Prostate gland (tissue), 2 donors: ENCODE results near the gene HJURP. TPM values are rescaled to one million over a fixed set of nuclear protein-coding genes. Genes with fewer than 3 reads are reported as not detected.

Experiments
- DNase-seq: peaks from one replicate; pipeline ENCODE4 v3.0.0-alpha.2; 2019; ENCODE audit warnings: low spot score
- H3K27ac ChIP-seq, 2 donors: fragments of 200-600 bp; sonication (generic); 2 replicates each; pipeline ENCODE4 v1.5.1; 2017 to 2019
- H3K27me3 ChIP-seq: fragments of 200-600 bp; sonication (generic); replicated peaks from 2 replicates; pipeline ENCODE4 v1.5.1; 2019; ENCODE audit not compliant: insufficient read depth
- H3K36me3 ChIP-seq, 2 donors: fragments of 200-600 bp; sonication (generic); 1 replicate in 1 of 2; 2 replicates in 1 of 2; pipeline versions ENCODE4 v1.5.1 to v1.8.1; 2017 to 2019
- H3K4me1 ChIP-seq: fragments of 200-600 bp; sonication (generic); replicated peaks from 2 replicates; pipeline ENCODE4 v1.5.1; 2019
- H3K4me3 ChIP-seq, 2 donors: fragments of 200-600 bp; sonication (generic); 2 replicates each; pipeline ENCODE4 v1.5.1; 2017 to 2019
- H3K9me3 ChIP-seq: fragments of 200-600 bp; sonication (generic); 2 replicates; pipeline ENCODE4 v1.5.1; 2017
- CTCF ChIP-seq, 4 experiments: fragments of 200-600 bp in 2 of 4; fragments of 450-650 bp in 2 of 4; sonication (generic) in 2 of 4; IDR thresholded peaks; 1 replicate in 3 of 4; 2 replicates in 1 of 4; pipeline ENCODE4 v1.5.1; 2016 to 2019; ENCODE audit warnings: antibody characterized with exemption in 4 of 4, mild to moderate bottlenecking in 2 of 4, moderate library complexity in 2 of 4
- POLR2A ChIP-seq: fragments of 450-650 bp; IDR thresholded peaks from one replicate; pipeline ENCODE4 v1.6.1; 2016; ENCODE audit warnings: antibody characterized with exemption, mild to moderate bottlenecking
- POLR2AphosphoS5 ChIP-seq: sonication (generic); formaldehyde crosslinking; IDR thresholded peaks from one replicate; pipeline ENCODE4 v1.6.1; 2017; ENCODE audit warnings: antibody characterized with exemption
- WGBS: methylation state at CpG from one replicate; pipeline ENCODE4 v1.1.5; 2018; 5-methylcytosine and 5-hydroxymethylcytosine counted together
- intact Hi-C: fragments of 100-400 bp; cut with DNase I; formaldehyde crosslinking; loops from one replicate; pipeline ENCODE4 v1.14.2; 2022
- total RNA-seq, 2 donors: library from RNA; depleted of rRNA; stranded (reverse); fragments of >200 nt; gene quantifications; one replicate each; pipeline ENCODE4 v1.1.0, GENCODE V29; 2016

Gene HJURP
- total RNA-seq, 2 donors from 2014 or later = 1.7 to 4.2 TPM

GRCh38 chr2:233849607-233850271, 4.6 kb downstream of the HJURP start:
- DNase-seq = no peak
- Histone ChIP-seq H3K4me3 (no peak overlapping the region), H3K4me1 (no peaks in the 10 kb centered on the region), H3K36me3 (no peaks in the 10 kb centered on the region), H3K9me3 (no peaks in the 10 kb centered on the region), H3K27ac (no peak overlapping the region), H3K27me3 (no peaks in the 10 kb centered on the region)
- 93% methylated on average over 13 of the region's 13 CpGs for WGBS
- no peak for TF ChIP-seq POLR2A
- intact Hi-C loops = no loop called here

GRCh38 chr2:233848276-233848675, 6.1 kb downstream of the HJURP start:
- no peak for DNase-seq
- Histone ChIP-seq H3K4me1 (no peaks in the 10 kb centered on the region), H3K36me3 (no peaks in the 10 kb centered on the region), H3K4me3 (no peak overlapping the region), H3K9me3 (no peaks in the 10 kb centered on the region), H3K27ac (no peak overlapping the region), H3K27me3 (no peaks in the 10 kb centered on the region)
- intact Hi-C loops = no loop called here
- WGBS = 94% methylated on average over 13 of the region's 13 CpGs
- TF ChIP-seq POLR2A (no peak), POLR2AphosphoS5 (no peak), CTCF (IDR thresholded peaks at IDR 0.05) (no peak)

GRCh38 chr2:233847248-233847898, 7.0 kb downstream of the HJURP start:
- Histone ChIP-seq H3K36me3 (no peaks in the 10 kb centered on the region), H3K4me3 (no peak overlapping the region), H3K27me3 (no peaks in the 10 kb centered on the region), H3K27ac (no peak overlapping the region), H3K9me3 (no peaks in the 10 kb centered on the region), H3K4me1 (no peaks in the 10 kb centered on the region)
- intact Hi-C loops = no loop called here
- DNase-seq = no peak
- no peak for TF ChIP-seq CTCF (IDR thresholded peaks at IDR 0.05)
- no peak for TF ChIP-seq POLR2A
- no peak for TF ChIP-seq POLR2AphosphoS5
- WGBS = 95% methylated on average over 13 of the region's 13 CpGs

- no peak overlapping the region for H3K4me3 ChIP-seq
- no peaks in the 10 kb centered on the region for H3K4me1 ChIP-seq
- H3K27me3 ChIP-seq = no peaks in the 10 kb centered on the region
- no peak overlapping the region for H3K27ac ChIP-seq
- no peak for TF ChIP-seq POLR2A
- no peak for TF ChIP-seq CTCF (IDR thresholded peaks at IDR 0.05)
- no peak for TF ChIP-seq POLR2AphosphoS5
- H3K9me3 ChIP-seq = no peaks in the 10 kb centered on the region
- no peak for DNase-seq
- WGBS = 84% methylated on average over 16 of the region's 16 CpGs
- H3K36me3 ChIP-seq = no peaks in the 10 kb centered on the region
- intact Hi-C loops = no loop called here
Measured at GRCh38 chr2:233846387-233847247, 7.7 kb downstream of the HJURP start.

- no peaks in the 10 kb centered on the region for H3K9me3 ChIP-seq
- TF ChIP-seq POLR2A = no peak
- no peak for TF ChIP-seq CTCF (IDR thresholded peaks at IDR 0.05)
- TF ChIP-seq POLR2AphosphoS5 = no peak
- WGBS = 100% methylated on average over 1 of the region's 1 CpG
- no peaks in the 10 kb centered on the region for H3K36me3 ChIP-seq
- DNase-seq = no peak
- no peak overlapping the region for H3K4me3 ChIP-seq
- H3K27me3 ChIP-seq = no peaks in the 10 kb centered on the region
- H3K27ac ChIP-seq = no peak overlapping the region
- intact Hi-C loops = no loop called here
- no peaks in the 10 kb centered on the region for H3K4me1 ChIP-seq
Measured at GRCh38 chr2:233845301-233846060, 8.9 kb downstream of the HJURP start.
